GM21515 (cell line): ENCODE results near the gene CCM2.

ENCODE experiments used
- ATAC-seq: cut with Tn5 transposase; IDR thresholded peaks from one replicate; pipeline ENCODE4 v1.9.1; 2021; ENCODE audit not compliant: unreplicated experiment

The CCM2 gene

GRCh38 chr7:45077579-45077978 lies 77.6 kb downstream of the CCM2 start:
- ATAC-seq = no peak

GRCh38 chr7:45078125-45078681 lies 78.2 kb downstream of the CCM2 start:
- no peak for ATAC-seq

GRCh38 chr7:45080265-45080957 lies 80.4 kb downstream of the CCM2 start:
- ATAC-seq = no peak

GRCh38 chr7:45080958-45081669 lies 81.1 kb downstream of the CCM2 start:
- no peak for ATAC-seq

- ATAC-seq = no peak
Measured at GRCh38 chr7:45081670-45081974, 81.6 kb downstream of the CCM2 start.

GRCh38 chr7:45082031-45082830 lies 82.2 kb downstream of the CCM2 start:
- ATAC-seq = no peak

- no peak for ATAC-seq
Measured at GRCh38 chr7:45082831-45083331, 82.9 kb downstream of the CCM2 start.

GRCh38 chr7:45084336-45084735 lies 84.3 kb downstream of the CCM2 start:
- ATAC-seq = no peak

- no peak for ATAC-seq
Measured at GRCh38 chr7:45084901-45085618, 85.1 kb downstream of the CCM2 start.

- ATAC-seq = no peak
Measured at GRCh38 chr7:45085619-45086200, 85.7 kb downstream of the CCM2 start.

- ATAC-seq = no peak
Measured at GRCh38 chr7:45086331-45087065, 86.5 kb downstream of the CCM2 start.

- ATAC-seq = no peak
Measured at GRCh38 chr7:45087301-45088145, 87.5 kb downstream of the CCM2 start.

- ATAC-seq = no peak
Measured at GRCh38 chr7:45088146-45088701, 88.2 kb downstream of the CCM2 start.

GRCh38 chr7:45088821-45089340 lies 88.9 kb downstream of the CCM2 start, which contains the start of gene NACAD:
Gene NACAD, minus strand, starts transcription at chr7:45088969. Its CDS starts 75 bp downstream, at chr7:45088894.
- ATAC-seq = no peak

- ATAC-seq = no peak
Measured at GRCh38 chr7:45089341-45089891, 89.4 kb downstream of the CCM2 start.

GRCh38 chr7:45092100-45092930 lies 92.3 kb downstream of the CCM2 start:
- no peak for ATAC-seq

- no peak for ATAC-seq
Measured at GRCh38 chr7:45092931-45093235, 92.9 kb downstream of the CCM2 start.
